GM12878 (cell line): ENCODE measurements around the gene TBC1D23. TPM values are rescaled to one million over a fixed set of nuclear protein-coding genes. Genes with fewer than 3 reads are reported as not detected.

Source experiments
- ATAC-seq: fragments of 200-7000 bp; cut with Tn5 transposase; 3 replicates; pipeline ENCODE4 v1.9.1; 2020; ENCODE audit warnings: mild to moderate bottlenecking, moderate library complexity
- BruUV-seq: library from RNA; stranded (reverse); fragments of 400-500 nt; replicated peaks from 2 replicates; lab custom pipeline; 2021; lab: Mats Ljungman, UMichigan
- CTCF ChIA-PET: fragments of 300-600 bp; sonication (Branson Sonifier 250); formaldehyde crosslinking; extraction: SDS; loops from one replicate; lab custom pipeline; 2021; ENCODE audit warnings: inconsistent platforms; lab: Yijun Ruan, JAX
- POLR2A ChIA-PET: fragments of 350-600 bp; formaldehyde crosslinking; extraction: SDS; loops from one replicate; lab custom pipeline; 2021; ENCODE audit warnings: inconsistent platforms; lab: Charles Lee
- RAD21 ChIA-PET: fragments of 300-600 bp; sonication (Branson Sonifier 250); formaldehyde crosslinking; loops from one replicate; lab custom pipeline; 2023; ENCODE audit warnings: antibody characterized with exemption; ENCODE audit not compliant: unreplicated experiment; lab: Charles Lee
- SMC1A ChIA-PET: fragments of 300-600 bp; sonication (Branson Sonifier 250); formaldehyde crosslinking; loops from one replicate; lab custom pipeline; 2023; ENCODE audit not compliant: unreplicated experiment, uncharacterized antibody; lab: Charles Lee
- DNase-seq: peaks from one replicate; pipeline ENCODE4 v3.0.0-alpha.2; 2011; ENCODE audit warnings: low read depth, low spot score
- FAIRE-seq: peaks from 3 replicates; lab custom pipeline; 2011; peaks lifted over from hg19 to GRCh38; lab: Jason Lieb, UNC
- H2AFZ ChIP-seq: 2 replicates; pipeline ENCODE4 v1.6.0; 2011; ENCODE audit warnings: low read depth, low read length, control low read depth; ENCODE audit not compliant: control insufficient read depth
- H3K27ac ChIP-seq: 2 replicates; pipeline ENCODE4 v1.5.1; 2011; ENCODE audit warnings: control low read depth; ENCODE audit not compliant: control insufficient read depth, insufficient read depth
- H3K27me3 ChIP-seq, 2 experiments: replicated peaks in 1 of 2; 2 replicates each; pipeline versions ENCODE4 v1.6.0 to v1.6.1; 2011; ENCODE audit warnings: low read length in 1 of 2; ENCODE audit not compliant: control insufficient read depth in 2 of 2, insufficient read depth in 2 of 2
- H3K36me3 ChIP-seq, 2 experiments: 2 replicates each; pipeline ENCODE4 v1.5.1; 2011; ENCODE audit warnings: low read length in 1 of 2; ENCODE audit not compliant: control insufficient read depth in 2 of 2, insufficient read depth in 2 of 2
- H3K4me1 ChIP-seq: 2 replicates; pipeline ENCODE4 v1.6.1; 2011; ENCODE audit warnings: mild to moderate bottlenecking, low read length, moderate library complexity, mixed read lengths; ENCODE audit not compliant: control insufficient read depth, insufficient read depth
- H3K4me2 ChIP-seq: 2 replicates; pipeline ENCODE4 v1.6.0; 2011; ENCODE audit warnings: control low read depth; ENCODE audit not compliant: control insufficient read depth, insufficient read depth
- H3K4me3 ChIP-seq: fragments of 200-600 bp; sonication (generic); 2 replicates; pipeline ENCODE4 v1.5.1; 2016
- H3K79me2 ChIP-seq: 2 replicates; pipeline ENCODE4 v1.6.0; 2011; ENCODE audit warnings: low read length; ENCODE audit not compliant: control insufficient read depth, insufficient read depth
- H3K9ac ChIP-seq: 2 replicates; pipeline ENCODE4 v1.8.0; 2011; ENCODE audit warnings: low read length, control low read depth, mixed read lengths; ENCODE audit not compliant: control insufficient read depth, insufficient read depth
- H3K9me3 ChIP-seq: replicated peaks from 3 replicates; pipeline ENCODE4 v1.5.1; 2011; ENCODE audit warnings: mild to moderate bottlenecking, low read length; ENCODE audit not compliant: control insufficient read depth, insufficient read depth
- H4K20me1 ChIP-seq: 2 replicates; pipeline ENCODE4 v1.6.0; 2011; ENCODE audit not compliant: control insufficient read depth, insufficient read depth
- IKZF2 ChIP-seq, 2 experiments: fragments of 450-650 bp; IDR thresholded peaks; 2 replicates each; pipeline ENCODE4 v1.6.1; 2017; ENCODE audit warnings: mild to moderate bottlenecking in 2 of 2, moderate library complexity in 2 of 2
- MEF2A ChIP-seq: IDR thresholded peaks from 2 replicates; pipeline ENCODE4 v1.6.1; 2011; ENCODE audit warnings: low read depth, mild to moderate bottlenecking, low read length, moderate library complexity; ENCODE audit not compliant: insufficient read depth
- RAD51 ChIP-seq: fragments of 450-650 bp; IDR thresholded peaks from 2 replicates; pipeline ENCODE4 v1.6.1; 2016; ENCODE audit warnings: moderate library complexity, mild to moderate bottlenecking, inconsistent platforms
- WGBS: methylation state at CpG from one replicate; pipeline ENCODE4 v1.1.6; 2016; ENCODE audit warnings: low lambda C conversion rate; ENCODE audit not compliant: insufficient replicate concordance, insufficient coverage; ENCODE audit errors: missing lambda C conversion rate; 5-methylcytosine and 5-hydroxymethylcytosine counted together
- in situ Hi-C: fragments of 300-500 bp; cut with MboI; formaldehyde crosslinking; loops from 9 replicates; pipeline ENCODE4 v1.14.3; 2018; ENCODE audit warnings: mixed read lengths
- intact Hi-C: fragments of 100-400 bp; cut with micrococcal nuclease; formaldehyde crosslinking; loops from one replicate; pipeline ENCODE4 v1.14.2; 2022; ENCODE audit not compliant: unreplicated experiment
- polyA plus RNA-seq, 11 experiments: library from polyadenylated mRNA; depleted of rRNA in 4 of 11; unstranded in 6 of 11; stranded (reverse) in 5 of 11; fragments of >200 nt; fragmentation: Nextera tagmentation in 4 of 11; fragmentation: Illumina TruSeq in 1 of 11; extraction: Ambion mirVana in 4 of 11; extraction: Trizol in 1 of 11; gene quantifications; 1 replicate in 1 of 11; 2 replicates in 10 of 11; pipeline versions ENCODE4 v1.2.1 to v1.2.3, GENCODE V29; 2011 to 2016; ENCODE audit warnings: inconsistent platforms in 2 of 11, missing spikeins in 2 of 11, low read depth in 1 of 11
- total RNA-seq, 4 experiments: library from RNA; depleted of rRNA in 3 of 4; stranded (reverse); fragments of >200 nt in 3 of 4; fragmentation: Illumina TruSeq in 1 of 4; extraction: Trizol in 1 of 4; gene quantifications; 2 replicates each; pipeline versions ENCODE4 v1.2.1 to v1.2.3, GENCODE V29; 2013 to 2021

TBC1D23 gene
- total and polyA plus RNA-seq, 10 of the 15 experiments (the other 5 are each of a cell fraction or from before 2014, with no cell fraction given) = 8.2 to 23.2 (median 16.6) TPM

GRCh38 chr3:100278910-100279309 is 18.1 kb downstream of the TBC1D23 start:
- no peak overlapping the region for H3K4me2 ChIP-seq
- H3K4me1 ChIP-seq = no peaks in the 10 kb centered on the region
- peaks cover 5% of the 10 kb centered on the region for H3K79me2 ChIP-seq
- H3K27ac ChIP-seq = no peak overlapping the region
- DNase-seq = no peak
- H2AFZ ChIP-seq = no peak overlapping the region
- no peaks in the 10 kb centered on the region for H4K20me1 ChIP-seq
- ChIA-PET CTCF (no interaction called here), SMC1A (interaction anchor here (0.6 kb wide), 1 partner anchor 184 kb away, joined by 3 read pairs; no protein-coding TSS in a partner anchor), POLR2A (no interaction called here), RAD21 (no interaction called here)
- H3K4me3 ChIP-seq = no peak overlapping the region
- FAIRE-seq = no peak
- BruUV-seq = no TSS peak
- intact Hi-C loops = no loop called here
- no peak for ATAC-seq
- H3K9me3 ChIP-seq = no peaks in the 10 kb centered on the region
- TF ChIP-seq MEF2A = no peak
- peak; percentile 56; the same call in 1 of the 2 replicates for TF ChIP-seq RAD51
- H3K9ac ChIP-seq = no peak overlapping the region
- WGBS = 77% methylated on average over 2 of the region's 2 CpGs
- H3K27me3 ChIP-seq = no peaks in the 10 kb centered on the region
- H3K36me3 ChIP-seq = peaks cover 0 to 10% of the 10 kb centered on the region in 2 experiments; a peak in 1 of 4 replicates
- in situ Hi-C loops = no loop called here

- no peak overlapping the region for H2AFZ ChIP-seq
- H3K4me1 ChIP-seq = no peaks in the 10 kb centered on the region
- FAIRE-seq (no peak), DNase-seq (no peak), ATAC-seq (no peak)
- no peak overlapping the region for H3K27ac ChIP-seq
- intact Hi-C loops (no loop called here), in situ Hi-C loops (no loop called here)
- ChIA-PET SMC1A (no interaction called here), POLR2A (no interaction called here), CTCF (interaction anchor here (1.2 kb wide), 1 partner anchor 11 kb away, joined by 4 read pairs; no protein-coding TSS in a partner anchor), RAD21 (no interaction called here)
- H3K9me3 ChIP-seq = no peaks in the 10 kb centered on the region
- no peak for TF ChIP-seq IKZF2 (IDR thresholded peaks at IDR 0.05)
- H3K9ac ChIP-seq = no peak overlapping the region
- no peak overlapping the region for H3K4me2 ChIP-seq
- H3K79me2 ChIP-seq = no peaks in the 10 kb centered on the region
- H3K4me3 ChIP-seq = no peak overlapping the region
- no TSS peak for BruUV-seq
- H3K27me3 ChIP-seq = no peaks in the 10 kb centered on the region
- no peaks in the 10 kb centered on the region for H4K20me1 ChIP-seq
- H3K36me3 ChIP-seq = no peaks in the 10 kb centered on the region; a peak in 1 of 4 replicates
These were observed 27.6 kb downstream of the TBC1D23 start for GRCh38 chr3:100288288-100288894.
